Hematopoietic multipotent progenitor cell (in vitro differentiated cells): Measurements from ENCODE around the gene RUBCN. TPM values are rescaled to one million over a fixed set of nuclear protein-coding genes. Genes with fewer than 3 reads are reported as not detected.
A peak's percentile ranks its signal among the peaks of the same experiment; 100 is the strongest.
"Not testable (repeated sequence)": the region's sequence is repeated elsewhere in the genome, so short reads cannot be mapped to it uniquely, and the experiment has no call there.

Experiments used
- DNase-seq, 3 donors: peaks; one replicate each; pipeline ENCODE4 v3.0.0-alpha.2; 2011 to 2015; ENCODE audit warnings: low read depth in 2 of 3, low spot score in 2 of 3
- total RNA-seq: library from RNA; depleted of rRNA; stranded (reverse); fragments of >200 nt; gene quantifications from one replicate; pipeline ENCODE4 v1.2.3, GENCODE V29; 2012

RUBCN gene
- total RNA-seq, 1 donor: 32.9 TPM

DNA sequence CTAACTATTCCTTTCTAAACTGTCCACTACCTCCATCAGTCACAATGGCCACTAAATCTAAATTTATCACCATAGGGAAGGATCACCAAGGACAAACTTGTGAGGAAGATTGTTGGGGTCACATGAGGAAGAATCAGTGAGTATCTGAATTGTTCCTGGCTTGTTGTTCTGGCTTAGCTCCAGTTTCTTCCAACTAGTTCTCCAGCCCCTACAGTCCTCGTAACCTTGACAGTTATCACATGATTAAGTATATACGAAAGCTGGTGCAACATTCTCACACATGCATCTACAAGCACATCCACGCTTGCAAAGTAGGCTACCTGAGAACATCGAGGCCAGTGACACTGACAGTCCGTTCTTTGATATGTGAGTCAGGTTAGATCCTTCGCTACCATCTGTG lies 46.0 kb downstream of the RUBCN start:
- no peak for DNase-seq

- no peak for DNase-seq
These were observed 49.1 kb downstream of the RUBCN start for GRCh38 chr3:197687570-197687969.

DNA sequence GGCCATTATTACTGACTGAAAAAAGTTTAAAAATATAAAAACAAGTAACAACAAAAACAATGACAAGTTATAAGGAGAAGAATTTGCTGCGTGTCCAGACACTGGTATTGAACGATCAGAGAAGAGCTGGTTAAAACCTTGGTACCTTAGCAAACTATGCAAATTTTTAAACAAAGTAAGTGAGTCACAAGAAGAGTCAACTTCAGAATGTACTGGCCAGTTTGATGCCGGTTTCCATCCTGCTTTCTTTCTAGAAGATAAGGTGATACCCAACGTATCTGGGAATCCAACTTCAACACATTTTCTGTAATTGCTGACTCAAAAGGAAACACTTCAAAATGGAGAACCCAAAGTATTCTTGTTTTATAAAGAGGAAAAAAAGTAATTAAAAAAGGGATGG lies 49.8 kb downstream of the RUBCN start:
- DNase-seq: no peak

DNA sequence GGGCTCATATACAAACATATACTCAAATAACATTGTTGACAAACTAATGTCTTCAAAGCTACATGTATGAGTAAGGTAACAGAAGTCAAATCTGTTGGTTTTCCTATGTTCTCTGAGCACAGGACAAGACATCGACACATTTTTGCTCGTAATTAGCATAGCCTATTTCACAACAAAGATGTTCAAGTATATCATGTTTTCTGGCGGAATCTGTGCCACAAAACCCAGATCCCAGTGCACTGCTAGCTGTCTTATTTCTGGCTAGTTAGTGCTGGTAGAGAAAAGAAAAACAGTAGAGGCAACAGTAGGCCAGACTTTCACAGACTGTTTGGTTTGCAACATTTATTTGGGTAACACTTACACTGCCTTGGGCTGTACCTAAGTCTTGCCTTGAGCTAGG lies 51.2 kb downstream of the RUBCN start:
- no peak for DNase-seq

DNA sequence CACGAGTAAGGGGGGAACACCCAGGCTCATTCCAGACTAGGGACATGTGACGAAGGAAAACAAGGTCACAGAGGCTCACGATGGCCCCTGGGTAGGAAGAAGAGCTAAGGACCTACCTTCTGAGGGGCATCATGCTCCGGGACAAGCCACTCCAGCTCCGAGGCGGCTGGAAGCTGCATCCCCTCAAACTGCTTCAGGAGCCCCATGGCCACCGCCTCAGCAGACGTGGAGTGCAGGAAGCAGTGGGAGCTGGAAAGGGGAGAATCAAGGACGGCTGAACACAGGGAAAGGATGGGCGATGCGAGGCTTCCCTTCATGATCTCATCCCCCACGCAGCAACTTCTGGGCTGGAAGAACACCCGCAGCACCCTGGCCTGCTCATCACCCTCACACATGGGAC lies 53.5 kb downstream of the RUBCN start:
- no peak for DNase-seq

GRCh38 chr3:197682713-197683112 lies 54.0 kb downstream of the RUBCN start:
- peak in 1 of 3 donors; percentile 3 for DNase-seq

GRCh38 chr3:197680955-197681521 lies 55.7 kb downstream of the RUBCN start:
- DNase-seq: no peak

GRCh38 chr3:197675951-197676350 lies 60.8 kb downstream of the RUBCN start:
- DNase-seq: no peak

DNA sequence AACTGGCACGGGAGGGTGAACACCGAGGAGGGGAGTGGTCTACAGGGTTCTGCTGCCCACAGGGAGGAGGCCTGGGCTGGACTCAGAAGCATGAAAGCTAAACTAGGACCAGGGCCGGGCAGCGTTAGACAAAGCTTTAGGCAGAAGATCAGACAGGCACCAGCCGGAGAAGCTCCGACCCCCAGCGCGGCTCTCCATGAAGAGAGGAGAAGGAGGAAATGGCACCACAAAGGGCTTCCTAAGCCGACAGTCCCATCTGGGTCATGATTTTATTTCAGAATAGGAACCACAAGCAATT lies 61.2 kb downstream of the RUBCN start:
- DNase-seq: no peak

GRCh38 chr3:197674741-197675562 lies 61.8 kb downstream of the RUBCN start:
- no peak for DNase-seq

GRCh38 chr3:197673170-197673569 lies 63.5 kb downstream of the RUBCN start:
- DNase-seq: no peak

DNA sequence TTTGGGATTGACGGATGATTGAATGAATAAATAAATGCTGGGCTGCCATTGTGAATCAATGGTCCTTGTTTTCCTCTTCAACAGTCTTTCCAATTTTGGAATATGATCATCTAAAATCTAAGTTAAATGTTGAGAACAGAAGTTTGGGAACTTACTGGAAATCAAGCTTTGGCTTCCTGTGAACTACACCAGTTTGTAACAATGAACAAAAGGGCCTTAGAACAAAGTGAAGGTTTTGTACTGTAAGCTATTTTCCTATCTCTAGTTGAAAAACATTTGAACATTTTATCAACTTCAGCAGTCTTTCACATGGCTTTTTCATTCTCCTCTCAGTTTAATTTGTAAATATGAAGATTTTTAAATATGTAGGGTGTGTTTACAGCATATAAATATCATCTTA lies 66.3 kb downstream of the RUBCN start:
- no peak for DNase-seq

DNA sequence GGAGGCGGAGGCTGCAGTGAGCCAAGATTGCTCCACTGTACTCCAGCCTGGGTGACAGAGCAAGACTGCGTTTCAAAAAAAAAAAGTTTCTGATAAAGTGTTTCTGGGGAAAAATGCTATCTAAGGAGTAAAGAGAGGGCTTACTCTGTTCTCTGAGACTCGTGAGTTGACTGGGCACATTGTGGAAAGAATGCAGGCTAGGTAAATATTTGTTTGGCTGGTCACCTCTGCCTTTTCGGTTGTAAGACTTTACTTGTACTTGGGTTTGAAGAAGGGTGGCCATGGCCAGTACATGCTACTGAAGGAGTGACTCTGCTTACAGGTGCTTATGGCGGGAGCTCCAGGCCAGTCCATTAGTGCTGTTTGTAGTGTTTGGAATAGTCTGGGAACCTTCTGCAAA lies 68.7 kb downstream of the RUBCN start:
- DNase-seq: no peak

- DNase-seq: not testable (repeated sequence)
These were observed 69.4 kb downstream of the RUBCN start for GRCh38 chr3:197667293-197667692.

DNA sequence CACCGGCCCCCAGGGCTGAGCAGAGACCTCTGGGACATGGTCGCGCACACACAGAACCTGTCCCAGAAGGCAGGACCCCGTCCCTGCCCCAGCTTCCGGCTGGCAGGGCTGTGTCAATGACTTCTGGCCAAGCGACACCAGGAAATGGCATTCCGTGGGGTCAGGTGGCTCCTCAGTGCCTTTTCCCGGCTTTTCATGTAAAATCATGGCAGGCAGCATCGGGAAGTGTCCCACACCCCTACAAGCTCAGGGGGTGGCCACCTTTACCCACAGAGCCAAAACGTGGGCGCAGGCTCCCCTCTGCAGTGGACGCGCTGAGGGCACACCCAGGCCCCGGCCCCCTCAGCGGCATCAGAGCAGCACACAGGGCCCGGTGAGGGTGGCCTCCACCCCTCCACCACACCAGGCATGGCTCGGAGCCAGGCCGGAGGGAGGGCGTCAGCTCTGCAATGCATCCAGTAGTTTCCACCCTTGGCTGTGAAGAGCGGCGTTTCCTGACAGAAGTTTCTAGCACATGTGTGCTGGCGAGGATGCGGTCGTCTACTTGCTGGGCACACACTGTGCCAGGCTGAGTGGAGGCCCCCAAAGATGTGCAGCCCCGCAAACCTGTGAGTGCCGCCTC lies 70.4 kb downstream of the RUBCN start:
- not testable (repeated sequence) for DNase-seq

GRCh38 chr3:197665549-197665948 lies 71.2 kb downstream of the RUBCN start:
- not testable (repeated sequence) for DNase-seq

GRCh38 chr3:197665142-197665491 lies 71.6 kb downstream of the RUBCN start:
- DNase-seq: not testable (repeated sequence)

- DNase-seq: not testable (repeated sequence)
These were observed 72.1 kb downstream of the RUBCN start for GRCh38 chr3:197664414-197665141.

DNA sequence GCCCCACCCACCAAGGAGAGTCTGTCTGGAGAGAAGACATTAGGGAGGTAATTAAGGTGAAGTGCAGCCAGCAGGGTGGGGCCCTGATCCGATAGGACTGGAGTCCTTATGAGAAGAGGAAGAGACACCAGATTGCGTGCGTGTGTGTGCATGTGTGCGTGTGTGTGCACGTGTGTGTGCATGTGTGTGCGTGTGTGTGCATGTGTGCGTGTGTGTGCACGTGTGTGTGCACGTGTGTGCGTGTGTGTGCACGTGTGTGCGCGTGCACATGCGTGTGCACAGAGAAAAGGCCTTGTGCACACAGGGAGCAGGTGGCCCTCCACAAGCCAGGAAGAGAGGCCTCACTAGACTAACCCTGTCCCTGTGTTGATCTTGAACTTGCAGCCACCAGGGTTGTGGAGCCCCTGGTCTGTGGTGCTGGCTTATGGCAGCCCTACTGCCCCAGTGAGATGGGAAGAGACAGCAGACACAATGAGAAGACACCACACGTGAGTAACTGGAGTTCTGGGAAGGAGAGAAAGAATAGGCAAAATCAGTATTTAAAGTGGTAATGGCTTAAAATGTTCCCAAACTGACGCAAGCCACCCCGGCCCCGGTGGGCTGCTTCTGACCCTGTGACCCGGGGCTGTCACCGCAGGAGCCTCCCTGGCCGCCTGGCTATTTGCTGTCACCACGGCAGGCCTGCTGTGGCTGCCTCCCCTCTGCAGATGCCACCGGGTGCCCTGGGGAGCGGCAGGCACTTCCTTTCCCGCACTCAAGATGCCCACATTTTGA lies 73.2 kb downstream of the RUBCN start:
- not testable (repeated sequence) for DNase-seq

DNA sequence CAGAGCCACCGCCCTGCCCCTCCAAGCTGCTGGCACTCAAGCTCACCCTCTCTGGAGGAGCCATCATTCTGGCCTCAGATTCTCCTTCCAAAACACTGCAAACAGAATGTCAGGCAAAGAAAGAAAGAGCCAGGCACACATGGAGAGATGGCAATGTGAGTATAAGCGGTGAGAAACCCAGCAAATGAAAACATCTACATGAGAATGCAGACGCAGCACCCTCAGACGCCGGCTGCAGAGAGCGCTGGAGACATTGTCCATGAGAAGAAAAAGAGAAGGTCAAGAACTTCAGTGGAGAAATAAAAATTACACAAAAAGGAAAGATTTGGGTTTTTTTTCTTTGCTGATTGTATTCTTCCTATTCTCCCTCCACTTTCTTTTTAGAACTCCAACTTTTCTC lies 74.4 kb downstream of the RUBCN start:
- DNase-seq: not testable (repeated sequence)

DNA sequence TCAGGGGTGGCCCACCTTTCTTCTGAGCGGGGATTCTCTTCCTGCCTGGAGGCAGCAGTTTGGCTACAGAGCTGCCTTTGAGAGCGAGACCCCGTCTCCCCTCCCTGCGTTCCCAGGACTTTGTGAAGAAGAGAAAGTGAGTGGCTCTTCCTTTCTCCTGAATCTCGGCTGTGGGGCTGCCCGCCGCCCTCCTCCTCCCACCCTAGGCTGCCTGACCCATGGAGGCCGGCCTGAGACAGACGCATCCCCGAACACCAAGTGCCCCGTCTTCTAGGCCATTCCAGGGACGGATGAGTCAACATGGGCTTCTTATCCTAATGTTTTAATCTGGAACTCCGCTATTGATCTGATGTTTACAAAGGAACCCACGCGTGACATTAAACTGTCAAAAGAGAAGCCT lies 74.8 kb downstream of the RUBCN start:
- not testable (repeated sequence) for DNase-seq
